ENCODE measurements around the gene TIGD1.
"Not testable (repeated sequence)": the region's sequence is repeated elsewhere in the genome, so short reads cannot be mapped to it uniquely, and the experiment has no call there.

TIGD1 gene

GRCh38 chr2:232538671-232539070, 11.7 kb downstream of the TIGD1 start:
- no peak for DNase-seq

- DNase-seq, result no peak
These were observed 12.9 kb downstream of the TIGD1 start for GRCh38 chr2:232537499-232537898.

- no peak for DNase-seq
These were observed 13.3 kb downstream of the TIGD1 start for GRCh38 chr2:232537079-232537478.

GRCh38 chr2:232535761-232536530, 14.4 kb downstream of the TIGD1 start:
- no peak for DNase-seq

- no peak for DNase-seq
These were observed 15.3 kb downstream of the TIGD1 start for GRCh38 chr2:232534940-232535651.

DNA sequence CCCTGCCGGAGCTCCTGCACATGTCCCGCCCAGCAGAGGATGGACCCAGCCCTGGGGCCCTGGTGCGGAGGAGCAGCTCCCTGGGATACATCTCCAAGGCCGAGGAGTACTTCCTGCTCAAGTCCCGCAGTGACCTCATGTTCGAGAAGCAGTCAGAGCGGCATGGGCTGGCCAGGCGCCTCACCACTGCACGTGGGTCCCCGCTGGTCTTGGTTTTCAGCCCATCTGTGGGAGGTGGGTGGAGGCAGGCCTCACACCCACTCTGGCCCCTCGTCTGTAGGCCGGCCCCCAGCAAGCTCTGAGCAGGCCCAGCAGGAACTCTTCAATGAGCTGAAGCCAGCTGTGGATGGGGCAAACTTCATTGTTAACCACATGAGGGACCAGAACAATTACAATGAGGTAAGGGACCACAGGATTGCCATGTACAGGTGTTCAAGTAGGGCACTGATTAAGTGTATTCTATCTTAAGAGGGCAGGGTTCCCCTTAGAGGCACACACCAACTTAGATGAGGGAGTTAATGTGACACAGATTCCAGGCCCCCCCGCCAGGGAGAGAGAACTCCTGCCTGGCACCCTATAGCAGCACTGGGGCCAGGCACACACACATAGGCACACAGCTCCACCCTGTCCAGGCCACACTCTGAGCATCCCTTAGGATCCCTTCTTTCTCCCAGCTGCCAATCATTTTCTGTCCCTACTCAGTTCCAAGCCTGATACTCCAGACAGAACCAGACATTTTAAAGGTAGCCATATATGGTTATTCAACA, 16.2 kb downstream of the TIGD1 start:
- no peak for DNase-seq

DNA sequence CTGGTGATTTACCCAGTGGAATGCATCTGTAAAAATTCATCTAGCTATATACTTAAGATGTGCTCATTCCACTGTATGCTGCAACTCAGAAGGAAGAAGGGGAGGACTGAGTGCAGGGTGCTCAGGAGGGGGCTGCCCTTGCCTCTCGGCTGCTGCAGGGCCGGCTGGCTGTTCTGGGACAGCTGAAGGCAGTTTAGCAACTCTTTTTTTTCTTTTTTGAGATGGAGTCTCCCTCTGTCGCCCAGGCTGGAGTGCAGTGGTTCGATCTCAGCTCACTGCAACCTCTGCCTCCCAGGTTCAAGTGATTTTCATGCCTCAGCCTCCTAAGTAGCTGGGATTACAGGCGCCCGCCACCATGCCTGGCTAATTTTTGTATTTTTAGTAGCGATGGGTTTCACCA, 17.5 kb downstream of the TIGD1 start:
- not testable (repeated sequence) for DNase-seq

DNA sequence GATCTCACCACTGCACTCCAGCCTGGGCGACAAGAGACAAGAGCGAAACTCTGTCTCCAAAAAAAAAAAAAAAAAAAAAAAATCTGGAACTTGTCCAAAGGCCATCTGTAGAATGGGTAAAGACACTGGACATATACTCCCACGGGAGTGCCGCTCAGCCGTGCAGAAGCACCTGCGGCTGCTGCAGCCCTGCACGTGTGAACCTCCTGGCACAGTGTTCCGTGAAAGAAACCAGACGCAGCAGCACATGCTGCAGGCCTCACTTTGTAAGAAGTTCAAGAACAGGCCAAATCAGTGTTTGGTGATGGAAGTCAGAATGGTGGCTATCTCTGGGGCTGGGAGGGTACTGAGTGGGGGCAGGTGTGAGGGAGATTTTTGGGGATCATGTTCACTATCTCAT, 17.9 kb downstream of the TIGD1 start:
- no peak for DNase-seq

- DNase-seq, result no peak
These were observed 19.6 kb downstream of the TIGD1 start for GRCh38 chr2:232530626-232531260.

DNA sequence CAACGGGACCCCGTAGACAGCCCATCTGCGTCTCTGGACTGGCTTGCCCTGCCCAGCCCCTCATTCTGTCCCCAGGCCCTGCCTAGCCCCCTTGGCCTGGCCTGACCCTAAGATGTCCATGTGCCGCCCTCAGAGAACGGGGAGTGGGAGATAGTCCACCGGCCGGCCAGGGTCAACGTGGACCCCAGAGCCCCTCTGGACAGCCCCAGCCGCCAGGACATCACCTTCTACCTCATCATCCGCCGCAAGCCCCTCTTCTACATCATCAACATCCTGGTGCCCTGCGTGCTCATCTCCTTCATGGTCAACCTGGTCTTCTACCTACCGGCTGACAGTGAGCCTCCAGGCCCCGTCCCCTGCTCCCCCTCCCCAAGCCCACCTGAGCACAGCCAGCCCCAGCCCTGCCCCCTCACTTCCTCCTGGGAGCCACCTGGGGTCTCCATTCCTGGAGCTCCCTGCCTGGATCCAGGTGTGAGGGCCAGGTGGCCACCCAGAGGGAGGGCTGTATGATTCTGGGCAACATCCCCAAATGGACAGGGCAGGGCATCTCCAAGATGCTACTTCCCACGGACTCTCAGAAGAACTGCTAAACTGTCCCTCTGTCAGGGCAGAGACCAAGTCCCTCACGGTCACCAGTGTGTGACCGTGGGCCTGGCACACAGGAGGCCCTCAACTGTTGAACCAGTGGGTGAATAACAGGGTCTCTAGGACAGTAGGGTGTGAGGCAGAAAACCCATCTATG, 20.4 kb downstream of the TIGD1 start:
- no peak for DNase-seq

DNA sequence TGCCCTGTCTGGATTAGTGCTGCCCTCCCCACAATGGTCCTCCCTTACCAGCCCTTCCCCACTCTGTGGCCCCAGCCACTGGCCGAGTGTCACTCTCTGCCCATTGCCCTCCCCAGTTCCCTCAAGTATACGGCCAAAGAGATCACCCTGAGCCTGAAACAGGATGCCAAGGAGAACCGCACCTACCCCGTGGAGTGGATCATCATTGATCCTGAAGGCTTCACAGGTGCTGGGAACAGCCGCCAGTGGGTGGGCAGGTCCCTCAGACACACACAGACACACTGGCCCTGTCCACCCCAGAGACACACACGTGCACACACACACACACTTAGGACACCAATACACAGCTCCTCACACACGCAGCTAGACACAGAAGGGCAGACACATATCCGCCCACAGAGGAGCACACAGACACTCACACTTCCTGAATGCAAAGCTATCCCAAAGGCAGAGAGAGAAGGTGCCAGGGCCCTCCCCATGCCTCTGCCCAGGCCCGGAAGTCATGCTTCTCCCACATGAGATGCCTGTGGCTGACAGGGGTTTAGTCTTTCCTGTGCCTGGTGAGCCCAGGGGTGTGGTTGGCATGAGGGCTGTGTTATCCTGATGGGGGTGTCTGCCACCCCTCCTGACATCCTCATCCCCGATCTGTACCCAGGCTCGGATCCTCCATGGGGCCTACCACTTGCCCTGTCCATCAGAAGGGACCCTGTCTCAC, 21.5 kb downstream of the TIGD1 start:
- DNase-seq, result no peak

DNA sequence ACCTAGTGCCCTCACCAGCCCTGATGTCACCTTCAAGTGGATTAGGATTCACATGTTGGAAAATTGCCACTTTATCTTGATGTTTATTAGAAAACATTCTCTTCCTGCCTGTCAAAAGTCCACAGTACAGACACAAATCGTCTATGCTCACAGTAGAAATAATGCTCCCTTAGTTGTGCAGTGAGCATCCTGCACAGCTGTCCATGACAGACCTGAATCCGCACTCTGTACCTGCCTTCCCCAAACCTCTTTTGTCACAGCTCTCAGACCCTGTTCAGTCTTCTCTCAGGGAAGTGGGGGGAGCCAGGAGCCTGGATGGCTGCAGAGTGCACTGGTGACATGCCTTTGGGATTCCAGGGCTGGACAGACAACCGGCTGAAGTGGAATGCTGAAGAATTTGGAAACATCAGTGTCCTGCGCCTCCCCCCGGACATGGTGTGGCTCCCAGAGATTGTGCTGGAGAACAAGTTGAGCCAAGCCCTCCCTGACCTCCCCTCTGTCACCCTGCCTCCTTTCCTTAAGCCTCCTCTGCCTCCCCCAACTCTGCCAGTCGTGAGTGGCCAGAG, 22.4 kb downstream of the TIGD1 start:
- no peak for DNase-seq

- DNase-seq, result no peak
These were observed 23.9 kb downstream of the TIGD1 start for GRCh38 chr2:232526372-232526941.

DNA sequence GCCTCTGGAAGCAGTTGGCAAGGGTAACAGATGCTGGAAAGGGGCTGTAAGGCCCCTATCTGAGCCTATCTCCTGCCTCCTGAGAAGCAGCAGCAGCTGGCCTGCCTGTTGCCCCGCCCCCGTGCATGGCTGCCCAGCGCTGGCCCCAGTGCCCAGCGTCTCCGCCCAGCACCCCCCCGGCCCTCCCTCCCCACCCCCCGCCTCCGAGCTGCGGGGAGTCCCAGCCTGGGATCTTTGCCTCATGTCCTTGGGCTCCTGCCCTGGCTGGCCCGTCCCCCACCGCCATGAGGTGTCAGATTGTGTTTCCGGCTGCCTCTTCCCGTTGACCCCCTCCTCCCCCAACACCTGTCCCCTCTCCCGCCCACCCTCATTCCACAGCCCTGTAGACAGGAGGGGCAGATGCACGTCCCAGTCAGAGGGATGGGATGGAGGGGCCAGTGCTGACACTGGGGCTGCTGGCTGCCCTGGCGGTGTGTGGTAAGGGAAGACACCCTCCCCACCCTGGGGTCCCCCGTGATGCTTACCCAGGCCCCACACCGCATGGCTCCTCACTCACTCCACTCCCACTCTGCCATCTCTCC, 24.5 kb downstream of the TIGD1 start, which contains the start of gene CHRND:
Gene CHRND (plus strand): TSS at position 370 of the 581 bp plus-strand sequence. CDS start 56 bp downstream, at position 426.
- no peak for DNase-seq

DNA sequence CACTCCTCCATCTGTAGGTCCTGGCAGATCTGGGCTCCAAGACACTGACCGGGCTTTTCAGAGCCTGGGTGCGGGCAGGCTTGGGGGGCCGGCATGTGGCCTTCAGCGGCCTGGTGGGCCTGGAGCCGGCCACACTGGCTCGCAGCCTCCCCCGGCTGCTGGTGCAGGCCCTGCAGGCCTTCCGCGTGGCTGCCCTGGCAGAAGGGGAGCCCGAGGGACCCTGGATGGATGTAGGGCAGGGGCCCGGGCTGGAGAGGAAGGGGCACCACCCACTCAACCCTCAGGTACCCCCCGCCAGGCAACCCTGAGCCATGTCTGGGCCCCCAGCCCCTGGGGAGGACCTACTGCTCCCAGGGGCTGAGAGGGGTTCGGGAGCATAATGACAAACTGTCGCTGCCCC, 25.2 kb downstream of the TIGD1 start:
- DNase-seq, result no peak

DNA sequence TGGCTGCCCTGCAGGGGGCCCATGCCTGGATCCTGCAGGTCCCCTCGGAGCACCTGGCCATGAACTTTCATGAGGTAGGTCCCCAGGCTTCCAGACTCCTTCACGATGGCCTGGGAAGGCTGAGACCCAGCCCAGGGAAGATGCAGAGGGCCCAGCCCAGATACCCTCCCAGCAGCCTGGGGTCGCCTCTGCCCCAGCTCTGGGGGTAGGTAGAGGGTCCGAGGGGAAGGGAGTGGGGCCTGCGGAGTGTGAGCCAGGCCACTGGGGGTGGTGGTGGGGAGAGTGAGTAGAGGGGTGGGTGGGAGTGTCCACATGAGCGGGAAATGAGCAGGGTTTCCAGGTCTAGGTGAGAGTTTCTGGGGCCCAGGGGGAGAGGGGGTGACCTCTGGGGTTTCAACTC, 25.6 kb downstream of the TIGD1 start:
- no peak for DNase-seq

DNA sequence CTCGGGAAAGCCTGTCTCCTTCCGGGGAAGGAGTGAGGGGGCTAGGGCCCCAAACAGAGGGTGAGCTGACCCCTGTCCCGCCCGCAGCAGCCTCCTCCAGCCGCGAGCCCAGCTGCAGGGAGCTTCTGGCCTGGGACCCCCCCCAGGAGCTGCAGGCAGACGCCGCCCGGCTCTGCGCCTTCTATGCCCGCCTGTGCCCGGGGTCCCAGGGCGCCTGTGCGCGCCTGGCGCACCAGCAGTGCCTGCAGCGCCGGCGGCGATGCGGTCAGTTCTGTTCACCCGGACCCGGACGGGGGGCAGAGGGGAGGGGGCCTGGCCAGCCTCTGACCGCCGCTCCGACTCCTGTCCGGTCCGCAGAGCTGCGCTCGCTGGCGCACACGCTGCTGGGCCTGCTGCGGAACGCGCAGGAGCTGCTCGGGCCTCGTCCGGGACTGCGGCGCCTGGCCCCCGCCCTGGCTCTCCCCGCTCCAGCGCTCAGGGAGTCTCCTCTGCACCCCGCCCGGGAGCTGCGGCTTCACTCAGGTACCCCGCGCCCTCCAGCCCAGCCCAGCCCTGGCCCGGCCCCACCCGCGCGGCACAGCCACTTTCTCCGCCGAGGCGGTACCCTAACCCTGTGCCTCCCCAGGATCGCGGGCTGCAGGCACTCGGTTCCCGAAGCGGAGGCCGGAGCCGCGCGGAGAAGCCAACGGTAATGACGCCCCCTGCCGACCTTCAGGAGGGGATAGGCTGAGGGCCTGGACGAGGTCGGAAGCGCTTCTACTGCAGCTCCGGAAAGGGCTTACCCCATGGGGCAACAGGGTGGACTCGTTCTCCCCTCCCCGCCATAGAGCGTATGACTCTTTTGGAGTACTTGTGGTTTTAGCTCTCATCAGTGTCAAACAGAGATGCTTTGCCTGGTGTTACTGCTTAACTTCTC, 26.4 kb downstream of the TIGD1 start:
- DNase-seq, result no peak

- no peak for DNase-seq
These were observed 27.0 kb downstream of the TIGD1 start for GRCh38 chr2:232523402-232523681.

DNA sequence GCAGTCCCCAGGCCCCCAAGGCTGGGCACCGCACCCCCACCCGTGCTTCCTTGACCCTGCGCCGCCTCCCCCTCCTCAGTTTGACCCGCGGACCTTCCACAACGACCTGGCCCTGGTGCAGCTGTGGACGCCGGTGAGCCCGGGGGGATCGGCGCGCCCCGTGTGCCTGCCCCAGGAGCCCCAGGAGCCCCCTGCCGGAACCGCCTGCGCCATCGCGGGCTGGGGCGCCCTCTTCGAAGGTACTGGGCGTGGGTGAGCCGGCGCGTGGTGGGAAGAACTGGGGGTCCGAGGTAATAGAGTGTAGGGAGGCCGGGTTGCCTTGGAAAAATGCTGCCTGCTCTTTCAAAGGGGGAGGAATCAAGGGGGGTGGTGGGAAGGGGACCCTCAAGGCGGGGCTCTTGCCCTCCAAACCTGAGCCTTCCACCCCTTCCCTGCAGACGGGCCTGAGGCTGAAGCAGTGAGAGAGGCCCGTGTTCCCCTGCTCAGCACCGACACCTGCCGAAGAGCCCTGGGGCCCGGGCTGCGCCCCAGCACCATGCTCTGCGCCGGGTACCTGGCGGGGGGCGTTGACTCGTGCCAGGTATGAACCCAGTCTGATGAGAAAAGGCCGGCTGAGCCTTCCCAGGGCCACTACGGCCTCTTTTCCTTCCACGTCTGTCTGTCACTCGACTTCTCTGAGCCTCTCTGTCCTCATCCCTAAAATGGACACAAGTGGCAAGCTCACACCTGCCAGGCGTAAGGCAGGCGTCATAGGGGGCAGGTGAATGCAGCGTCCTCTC, 27.5 kb downstream of the TIGD1 start:
- no peak for DNase-seq
